ENCODE results near the gene CEND1.

- TF ChIP-seq CTCF (IDR thresholded peaks at IDR 0.05) (no peak), POLR2A (IDR thresholded peaks at IDR 0.05) (no peak)
Measured at GRCh38 chr11:746289-747157, 43.4 kb downstream of the CEND1 start.

All from prostate gland (tissue), 2 donors.